ENCODE results near the gene GPC6.

The GPC6 gene

GRCh38 chr13:93558637-93559036 is 332.0 kb downstream of the GPC6 start:
- H3K4me1 Mint-ChIP-seq: peaks cover 8% of the 10 kb centered on the region

GRCh38 chr13:93559718-93560117 is 333.1 kb downstream of the GPC6 start:
- H3K9me3 Mint-ChIP-seq: no peaks in the 10 kb centered on the region
- no peaks in the 10 kb centered on the region for H3K27me3 Mint-ChIP-seq (ENCODE audit: low read depth)
- peaks cover 3% of the 10 kb centered on the region for H3K36me3 Mint-ChIP-seq (ENCODE audit: low read depth)
- H3K4me3 Mint-ChIP-seq: no peak overlapping the region
- peaks cover 8% of the 10 kb centered on the region for H3K4me1 Mint-ChIP-seq
- no peak for TF ChIP-seq CTCF (IDR thresholded peaks at IDR 0.05; ENCODE audit: unreplicated experiment in 3 of 3)
- peak overlapping the region; percentile 21 to 73 (median 70) for H3K27ac Mint-ChIP-seq

More at GRCh38 chr13:93558637-93559036, 332.0 kb downstream of the GPC6 start:
- Mint-ChIP-seq H3K4me3 (no peak overlapping the region), H3K27ac (peak overlapping the region in 1 of 3 experiments; percentile 17), H3K9me3 (no peaks in the 10 kb centered on the region), H3K27me3 (ENCODE audit: low read depth) (no peaks in the 10 kb centered on the region), H3K36me3 (ENCODE audit: low read depth) (peaks cover 3% of the 10 kb centered on the region)
- no peak for TF ChIP-seq CTCF (IDR thresholded peaks at IDR 0.05; ENCODE audit: unreplicated experiment in 3 of 3)

GRCh38 chr13:93561576-93562225 is 335.1 kb downstream of the GPC6 start:
- Mint-ChIP-seq H3K4me3 (no peak overlapping the region), H3K4me1 (peaks cover 8% of the 10 kb centered on the region), H3K27me3 (ENCODE audit: low read depth) (no peaks in the 10 kb centered on the region), H3K27ac (peak overlapping the region in 2 of 3 experiments; percentile 56 to 66), H3K9me3 (no peaks in the 10 kb centered on the region), H3K36me3 (ENCODE audit: low read depth) (peaks cover under 1% of the 10 kb centered on the region)
- no peak for TF ChIP-seq CTCF (IDR thresholded peaks at IDR 0.05; ENCODE audit: unreplicated experiment in 3 of 3)

GRCh38 chr13:93562676-93563075 is 336.1 kb downstream of the GPC6 start:
- no peak for TF ChIP-seq CTCF (IDR thresholded peaks at IDR 0.05; ENCODE audit: unreplicated experiment in 3 of 3)

GRCh38 chr13:93577105-93577504 is 350.5 kb downstream of the GPC6 start:
- Mint-ChIP-seq H3K9me3 (no peaks in the 10 kb centered on the region), H3K27me3 (ENCODE audit: low read depth) (no peaks in the 10 kb centered on the region), H3K36me3 (ENCODE audit: low read depth) (no peaks in the 10 kb centered on the region), H3K4me3 (no peak overlapping the region), H3K4me1 (no peaks in the 10 kb centered on the region), H3K27ac (no peak overlapping the region)
- TF ChIP-seq CTCF (IDR thresholded peaks at IDR 0.05; ENCODE audit: unreplicated experiment in 3 of 3): no peak

More at GRCh38 chr13:93562676-93563075, 336.1 kb downstream of the GPC6 start:
- Mint-ChIP-seq H3K27ac (no peak overlapping the region), H3K27me3 (ENCODE audit: low read depth) (no peaks in the 10 kb centered on the region), H3K9me3 (no peaks in the 10 kb centered on the region), H3K4me1 (peaks cover 8% of the 10 kb centered on the region), H3K36me3 (ENCODE audit: low read depth) (no peaks in the 10 kb centered on the region), H3K4me3 (no peak overlapping the region)

GRCh38 chr13:93589788-93590187 is 363.2 kb downstream of the GPC6 start:
- Mint-ChIP-seq H3K36me3 (ENCODE audit: low read depth) (no peaks in the 10 kb centered on the region), H3K9me3 (no peaks in the 10 kb centered on the region), H3K4me3 (no peak overlapping the region), H3K4me1 (no peaks in the 10 kb centered on the region), H3K27ac (no peak overlapping the region), H3K27me3 (ENCODE audit: low read depth) (no peaks in the 10 kb centered on the region)
- TF ChIP-seq CTCF (IDR thresholded peaks at IDR 0.05; ENCODE audit: unreplicated experiment in 3 of 3): no peak
